Pancreas (tissue), 10 donors: ENCODE results near the gene MYL12A. TPM values are rescaled to one million over a fixed set of nuclear protein-coding genes. Genes with fewer than 3 reads are reported as not detected.

Source experiments
- ATAC-seq, 4 donors: fragments of 200-7000 bp; cut with Tn5 transposase; one replicate each; pipeline versions ENCODE4 v1.8.0 to v1.9.1; 2020; ENCODE audit warnings: mild to moderate bottlenecking in 4 of 4, moderate library complexity in 4 of 4
- DNase-seq, 6 donors: peaks; one replicate each; pipeline ENCODE4 v3.0.0-alpha.2; 2020
- FAIRE-seq: peaks from 2 replicates; lab custom pipeline; 2012; peaks lifted over from hg19 to GRCh38; lab: Jason Lieb, UNC
- H3K27ac ChIP-seq, 4 donors: fragments of 200-600 bp; sonication (generic); 1 replicate in 3 of 4; 2 replicates in 1 of 4; pipeline versions ENCODE4 v1.5.0 to v1.8.0; 2020
- H3K27me3 ChIP-seq, 4 donors: fragments of 200-600 bp; one replicate each; pipeline ENCODE4 v1.8.0; 2021
- H3K36me3 ChIP-seq, 3 donors: fragments of 200-600 bp; sonication (generic) in 1 of 3; one replicate each; pipeline versions ENCODE4 v1.5.0 to v1.8.0; 2020 to 2021
- H3K4me1 ChIP-seq, 3 donors: fragments of 200-600 bp; one replicate each; pipeline ENCODE4 v1.8.0; 2021
- H3K4me3 ChIP-seq, 4 donors: fragments of 200-600 bp; sonication (generic) in 2 of 4; one replicate each; pipeline versions ENCODE4 v1.5.0 to v1.8.0; 2020 to 2021
- H3K9me3 ChIP-seq, 4 donors: fragments of 200-600 bp; one replicate each; pipeline ENCODE4 v1.8.0; 2021
- WGBS, 2 donors: extraction: QIAGEN DNeasy Blood & Tissue Kit; methylation state at CpG; one replicate each; pipeline ENCODE4 v1.1.7; 2013; 5-methylcytosine and 5-hydroxymethylcytosine counted together
- intact Hi-C, 3 donors: fragments of 100-400 bp; cut with DNase I; formaldehyde crosslinking; loops; one replicate each; pipeline versions ENCODE4 v1.11.1 to v1.14.2; 2022
- polyA plus RNA-seq, 2 donors: library from polyadenylated mRNA; stranded (reverse); fragments of 200-250 nt; gene quantifications; one replicate each; pipeline ENCODE4 v1.2.3, GENCODE V29; 2013
- total RNA-seq, 6 donors: library from RNA; stranded (reverse); fragmentation: NEBNext Ultra II Directional in 4 of 6; extraction: Animal tissue kit (Norgen Biotek cat#: 25700) in 4 of 6; gene quantifications; one replicate each; pipeline versions ENCODE4 v1.2.1 to v1.2.4, GENCODE V29; 2021 to 2023
- TF ChIP-seq, protein P1 (sequence below), 4 donors: fragments of 200-600 bp; sonication (generic) in 3 of 4; IDR thresholded peaks; one replicate each; pipeline versions ENCODE4 v1.5.0 to v1.8.0; 2021; ENCODE audit warnings: antibody characterized with exemption in 4 of 4
- donor health status: healthy with polysubstance abuse.
- donor health status: DM: no; HTN: no; CAD: no; lungs with moderate emphysema.
- donor health status: DM: no; HTN: no; CAD: no.
- donor health status: control.
- donor health status: control.
- donor health status: Bipolar disorder and iron deficiency.
- donor health status: DM: yes; HTN: yes; CAD: no.
- donor health status: DM: no; HTN: no; CAD: no.
- donor health status: DM: no; HTN: no; CAD: no.
- donor health status: DM: yes; HTN: yes; CAD: no.

MYL12A gene
- total and polyA plus RNA-seq, 8 donors, result 89.6 to 203 (median 116) TPM

- Histone ChIP-seq H3K36me3 (no peaks in the 10 kb centered on the region), H3K27me3 (no peaks in the 10 kb centered on the region), H3K9me3 (no peaks in the 10 kb centered on the region), H3K4me3 (no peak overlapping the region), H3K27ac (peak overlapping the region in 3 of 4 donors; percentile 36 to 62 (median 52)), H3K4me1 (peaks cover 9 to 30% (median 19%) of the 10 kb centered on the region in 3 donors)
- intact Hi-C loops, result no loop called here
- FAIRE-seq (no peak), ATAC-seq (no peak), DNase-seq (no peak)
- 75% methylated on average over 3 of the region's 3 CpGs for WGBS, 2 donors
- TF ChIP-seq, protein P1, sequence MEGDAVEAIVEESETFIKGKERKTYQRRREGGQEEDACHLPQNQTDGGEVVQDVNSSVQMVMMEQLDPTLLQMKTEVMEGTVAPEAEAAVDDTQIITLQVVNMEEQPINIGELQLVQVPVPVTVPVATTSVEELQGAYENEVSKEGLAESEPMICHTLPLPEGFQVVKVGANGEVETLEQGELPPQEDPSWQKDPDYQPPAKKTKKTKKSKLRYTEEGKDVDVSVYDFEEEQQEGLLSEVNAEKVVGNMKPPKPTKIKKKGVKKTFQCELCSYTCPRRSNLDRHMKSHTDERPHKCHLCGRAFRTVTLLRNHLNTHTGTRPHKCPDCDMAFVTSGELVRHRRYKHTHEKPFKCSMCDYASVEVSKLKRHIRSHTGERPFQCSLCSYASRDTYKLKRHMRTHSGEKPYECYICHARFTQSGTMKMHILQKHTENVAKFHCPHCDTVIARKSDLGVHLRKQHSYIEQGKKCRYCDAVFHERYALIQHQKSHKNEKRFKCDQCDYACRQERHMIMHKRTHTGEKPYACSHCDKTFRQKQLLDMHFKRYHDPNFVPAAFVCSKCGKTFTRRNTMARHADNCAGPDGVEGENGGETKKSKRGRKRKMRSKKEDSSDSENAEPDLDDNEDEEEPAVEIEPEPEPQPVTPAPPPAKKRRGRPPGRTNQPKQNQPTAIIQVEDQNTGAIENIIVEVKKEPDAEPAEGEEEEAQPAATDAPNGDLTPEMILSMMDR (IDR thresholded peaks at IDR 0.05), result no peak
Observed at GRCh38 chr18:3224223-3224622, 23.4 kb upstream of the MYL12A start.

GRCh38 chr18:3225588-3225987 lies 22.0 kb upstream of the MYL12A start:
- Histone ChIP-seq H3K4me3 (no peak overlapping the region), H3K4me1 (peaks cover 4 to 26% (median 8%) of the 10 kb centered on the region in 3 donors), H3K36me3 (no peaks in the 10 kb centered on the region), H3K27me3 (no peaks in the 10 kb centered on the region), H3K9me3 (no peaks in the 10 kb centered on the region), H3K27ac (peak overlapping the region in 2 of 4 donors; percentile 36 to 46)
- no peak for FAIRE-seq
- TF ChIP-seq, protein P1 (IDR thresholded peaks at IDR 0.05), result no peak
- no peak for DNase-seq
- peak in 3 of 4 donors; percentile 58 to 73 (median 59) for ATAC-seq
- intact Hi-C loops, result no loop called here
- 16 to 41% methylated on average over 3 of the region's 3 CpGs for WGBS, 2 donors

DNA sequence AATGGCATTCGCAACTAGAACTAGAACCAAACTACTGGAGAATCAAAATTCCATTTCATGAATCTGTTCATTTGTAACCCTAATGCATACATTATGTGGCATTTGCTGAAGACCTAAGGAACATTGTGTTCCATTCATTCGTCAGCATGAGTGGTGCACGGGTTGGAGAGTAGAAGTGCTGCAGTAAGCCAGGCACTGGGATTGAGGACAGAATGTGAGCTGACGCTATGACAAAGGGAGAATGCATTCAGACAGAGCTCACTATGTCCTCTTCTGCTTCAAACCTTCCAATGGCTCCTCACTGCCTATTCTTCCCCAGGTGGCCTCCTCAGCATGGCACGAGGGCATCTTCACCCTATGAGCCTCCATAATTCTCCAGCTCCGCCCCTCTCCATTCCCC lies 21.6 kb upstream of the MYL12A start:
- H3K4me1 ChIP-seq, result peaks cover 0 to 21% (median 4%) of the 10 kb centered on the region in 3 donors
- TF ChIP-seq, protein P1 (IDR thresholded peaks at IDR 0.05), result no peak
- intact Hi-C loops, result no loop called here
- no peak overlapping the region for H3K4me3 ChIP-seq
- no peak for DNase-seq
- H3K36me3 ChIP-seq, result no peaks in the 10 kb centered on the region
- H3K27me3 ChIP-seq, result no peaks in the 10 kb centered on the region
- H3K9me3 ChIP-seq, result no peaks in the 10 kb centered on the region
- 84 to 91% methylated on average over 6 of the region's 6 CpGs for WGBS, 2 donors
- H3K27ac ChIP-seq, result peak overlapping the region in 2 of 4 donors; percentile 36 to 46
- peak in 1 of 4 donors; percentile 16 for ATAC-seq
- FAIRE-seq, result no peak

- intact Hi-C loops, result no loop called here
- no peak for FAIRE-seq
- Histone ChIP-seq H3K4me1 (peaks cover 10 to 24% (median 23%) of the 10 kb centered on the region in 3 donors), H3K27ac (no peak overlapping the region), H3K4me3 (no peak overlapping the region), H3K36me3 (no peaks in the 10 kb centered on the region), H3K27me3 (no peaks in the 10 kb centered on the region), H3K9me3 (no peaks in the 10 kb centered on the region)
- ATAC-seq, result peak; percentile 11 to 64 (median 26)
- no peak for DNase-seq
- TF ChIP-seq, protein P1 (IDR thresholded peaks at IDR 0.05), result no peak
- 84 to 88% methylated on average over 9 of the region's 9 CpGs for WGBS, 2 donors
Observed at GRCh38 chr18:3230401-3231334, 16.9 kb upstream of the MYL12A start.
